HepG2 (cell line): ENCODE data around the gene ATRN. TPM values are rescaled to one million over a fixed set of nuclear protein-coding genes. Genes with fewer than 3 reads are reported as not detected.

ENCODE experiments used
- ARNT ChIP-seq: fragments of 450-650 bp; IDR thresholded peaks from 2 replicates; pipeline ENCODE4 v1.6.1; 2017
- CREM ChIP-seq, 2 experiments: sonication (generic) in 1 of 2; formaldehyde crosslinking in 1 of 2; IDR thresholded peaks; 2 replicates each; pipeline versions ENCODE4 v1.4.0 to v1.6.1; 2016 to 2020; ENCODE audit warnings: antibody characterized with exemption in 1 of 2, mild to moderate bottlenecking in 1 of 2, missing genetic modification reagents in 1 of 2
- EED ChIP-seq: sonication (generic); formaldehyde crosslinking; IDR thresholded peaks from 2 replicates; pipeline ENCODE4 v1.5.0; 2020; ENCODE audit warnings: mild to moderate bottlenecking, missing genetic modification reagents
- MTA1 ChIP-seq: sonication (generic); formaldehyde crosslinking; IDR thresholded peaks from 2 replicates; pipeline ENCODE4 v1.4.0; 2020; ENCODE audit warnings: missing genetic modification reagents, mild to moderate bottlenecking, borderline replicate concordance
- MZF1 ChIP-seq: sonication (generic); formaldehyde crosslinking; IDR thresholded peaks from 2 replicates; pipeline ENCODE4 v1.8.1; 2023; ENCODE audit warnings: mild to moderate bottlenecking, missing genetic modification reagents, borderline replicate concordance
- PITX1 ChIP-seq: sonication (generic); formaldehyde crosslinking; IDR thresholded peaks from 2 replicates; pipeline ENCODE4 v1.5.1; 2020; ENCODE audit warnings: mild to moderate bottlenecking, missing genetic modification reagents
- SCMH1 ChIP-seq: sonication (generic); formaldehyde crosslinking; IDR thresholded peaks from 2 replicates; pipeline ENCODE4 v1.9.0; 2021; ENCODE audit warnings: missing genetic modification reagents, mild to moderate bottlenecking, borderline replicate concordance
- TBX3 ChIP-seq: fragments of 450-650 bp; IDR thresholded peaks from 2 replicates; pipeline ENCODE4 v1.6.1; 2017; ENCODE audit warnings: antibody characterized with exemption, mild to moderate bottlenecking, inconsistent platforms, borderline replicate concordance
- ZBTB38 ChIP-seq: sonication (generic); formaldehyde crosslinking; IDR thresholded peaks from 2 replicates; pipeline ENCODE4 v1.5.1; 2020; ENCODE audit warnings: mild to moderate bottlenecking, missing genetic modification reagents
- ZBTB7B ChIP-seq: sonication (generic); formaldehyde crosslinking; IDR thresholded peaks from 2 replicates; pipeline ENCODE4 v1.4.0; 2020; ENCODE audit warnings: missing genetic modification reagents
- ZKSCAN1 ChIP-seq: fragments of 150-350 bp; IDR thresholded peaks from 2 replicates; pipeline ENCODE4 v1.6.1; 2014; ENCODE audit warnings: low read length
- ZNF788 ChIP-seq: sonication (generic); formaldehyde crosslinking; IDR thresholded peaks from 2 replicates; pipeline ENCODE4 v1.5.0; 2020; ENCODE audit warnings: mild to moderate bottlenecking, missing genetic modification reagents, borderline replicate concordance
- polyA plus RNA-seq, 8 experiments: library from polyadenylated mRNA; depleted of rRNA in 3 of 8; stranded (reverse) in 7 of 8; unstranded in 1 of 8; fragments of >200 nt; fragmentation: Illumina TruSeq in 4 of 8; extraction: Trizol in 4 of 8; gene quantifications; 2 replicates each; pipeline versions ENCODE4 v1.2.1 to v1.2.3, GENCODE V29; 2011 to 2016; ENCODE audit warnings: low read depth in 4 of 8, missing spikeins in 1 of 8, mixed read lengths in 1 of 8; ENCODE audit not compliant: insufficient read depth in 1 of 8
- total RNA-seq, 5 experiments: library from RNA; depleted of rRNA; stranded (reverse); fragments of >200 nt; fragmentation: Illumina TruSeq; extraction: Trizol; gene quantifications; 2 replicates each; pipeline ENCODE4 v1.2.3, GENCODE V29; 2016; ENCODE audit warnings: low read depth in 1 of 5
- TF ChIP-seq, protein P1 (sequence below): sonication (generic); formaldehyde crosslinking; IDR thresholded peaks from 2 replicates; pipeline ENCODE4 v1.8.0; 2022; ENCODE audit warnings: low read depth, missing genetic modification reagents
- TF ChIP-seq, protein P2 (sequence below): sonication (generic); formaldehyde crosslinking; IDR thresholded peaks from 2 replicates; pipeline ENCODE4 v1.4.0; 2020; ENCODE audit warnings: missing genetic modification reagents
- TF ChIP-seq, protein P3 (sequence below): sonication (generic); formaldehyde crosslinking; IDR thresholded peaks from 2 replicates; pipeline ENCODE4 v1.5.0; 2020; ENCODE audit warnings: mild to moderate bottlenecking, missing genetic modification reagents, borderline replicate concordance
- TF ChIP-seq, protein P4 (sequence below): sonication (generic); formaldehyde crosslinking; IDR thresholded peaks from 2 replicates; pipeline ENCODE4 v1.4.0; 2020; ENCODE audit warnings: mild to moderate bottlenecking, low read depth, missing genetic modification reagents

Gene ATRN
- total and polyA plus RNA-seq, 2 of the 13 experiments (the other 11 are each of a cell fraction or from before 2014, with no cell fraction given): 44.2 to 81.1 TPM

DNA sequence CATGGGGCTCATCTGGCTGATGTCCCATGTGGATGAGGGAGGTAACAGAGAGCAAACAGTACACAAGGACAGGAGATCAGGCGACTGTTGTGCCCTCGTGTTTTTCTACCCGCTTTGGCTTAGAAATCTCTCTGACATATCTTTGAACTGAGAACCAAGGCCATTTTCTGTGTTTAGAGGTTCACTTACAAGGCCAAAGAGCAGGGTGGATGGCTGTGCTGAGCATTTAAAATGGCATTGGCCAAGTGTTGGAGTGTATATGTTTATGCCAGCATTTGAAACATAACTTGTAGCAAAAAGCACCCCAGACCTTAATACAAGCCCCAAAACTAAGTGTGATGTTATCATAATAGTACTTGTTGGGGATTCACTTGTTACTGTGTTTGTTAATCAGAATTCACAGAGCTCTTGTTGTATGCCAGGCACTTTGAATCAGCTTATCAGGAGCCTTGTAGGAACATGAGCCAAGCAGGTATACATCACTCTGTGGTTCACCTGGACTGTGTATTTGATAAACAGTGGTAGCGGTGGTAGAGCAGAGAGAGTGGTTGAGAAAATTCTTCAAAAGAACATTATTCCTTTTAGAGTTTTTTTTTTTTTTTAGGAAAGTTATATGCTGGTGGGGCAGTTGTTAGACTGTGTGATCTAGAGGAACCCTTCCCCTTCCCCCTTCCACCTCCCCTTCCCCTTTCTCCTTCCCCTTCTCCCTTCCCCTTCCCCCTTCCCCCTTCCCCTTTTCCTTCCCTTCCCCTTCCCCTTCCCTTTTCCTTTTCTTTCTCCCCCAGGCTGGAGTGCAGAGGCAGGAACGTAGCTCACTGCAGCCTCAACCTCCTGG, 71.3 kb downstream of the ATRN start (continued):
- TF ChIP-seq ZNF788 (CRISPR knock-in tag) (peak; percentile 94; the same call in 1 of the 2 replicates), MTA1 (CRISPR knock-in tag) (no peak; the same call in 1 of the 2 replicates), PITX1 (CRISPR knock-in tag) (peak; percentile 92), ZBTB38 (no peak; the same call in 1 of the 2 replicates), ZKSCAN1 (no peak), MZF1 (CRISPR knock-in tag) (no peak), TBX3 (no peak), CREM (IDR thresholded peaks at IDR 0.05) (peak; percentile 84), CREM (CRISPR knock-in tag; IDR thresholded peaks at IDR 0.05) (no peak), SCMH1 (CRISPR knock-in tag) (no peak), ZBTB7B (CRISPR knock-in tag) (peak; percentile 71), EED (no peak), ARNT (no peak)
- TF ChIP-seq, protein P1, sequence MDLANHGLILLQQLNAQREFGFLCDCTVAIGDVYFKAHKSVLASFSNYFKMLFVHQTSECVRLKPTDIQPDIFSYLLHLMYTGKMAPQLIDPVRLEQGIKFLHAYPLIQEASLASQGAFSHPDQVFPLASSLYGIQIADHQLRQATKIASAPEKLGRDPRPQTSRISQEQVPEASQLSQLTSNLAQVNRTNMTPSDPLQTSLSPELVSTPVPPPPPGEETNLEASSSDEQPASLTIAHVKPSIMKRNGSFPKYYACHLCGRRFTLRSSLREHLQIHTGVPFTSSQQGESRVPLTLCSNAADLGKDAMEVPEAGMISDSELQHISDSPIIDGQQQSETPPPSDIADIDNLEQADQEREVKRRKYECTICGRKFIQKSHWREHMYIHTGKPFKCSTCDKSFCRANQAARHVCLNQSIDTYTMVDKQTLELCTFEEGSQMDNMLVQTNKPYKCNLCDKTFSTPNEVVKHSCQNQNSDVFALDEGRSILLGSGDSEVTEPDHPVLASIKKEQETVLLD (CRISPR knock-in tag): 0 out of 2 replicates have a peak, but pooled peaks have one; percentile 60
- TF ChIP-seq, protein P2, sequence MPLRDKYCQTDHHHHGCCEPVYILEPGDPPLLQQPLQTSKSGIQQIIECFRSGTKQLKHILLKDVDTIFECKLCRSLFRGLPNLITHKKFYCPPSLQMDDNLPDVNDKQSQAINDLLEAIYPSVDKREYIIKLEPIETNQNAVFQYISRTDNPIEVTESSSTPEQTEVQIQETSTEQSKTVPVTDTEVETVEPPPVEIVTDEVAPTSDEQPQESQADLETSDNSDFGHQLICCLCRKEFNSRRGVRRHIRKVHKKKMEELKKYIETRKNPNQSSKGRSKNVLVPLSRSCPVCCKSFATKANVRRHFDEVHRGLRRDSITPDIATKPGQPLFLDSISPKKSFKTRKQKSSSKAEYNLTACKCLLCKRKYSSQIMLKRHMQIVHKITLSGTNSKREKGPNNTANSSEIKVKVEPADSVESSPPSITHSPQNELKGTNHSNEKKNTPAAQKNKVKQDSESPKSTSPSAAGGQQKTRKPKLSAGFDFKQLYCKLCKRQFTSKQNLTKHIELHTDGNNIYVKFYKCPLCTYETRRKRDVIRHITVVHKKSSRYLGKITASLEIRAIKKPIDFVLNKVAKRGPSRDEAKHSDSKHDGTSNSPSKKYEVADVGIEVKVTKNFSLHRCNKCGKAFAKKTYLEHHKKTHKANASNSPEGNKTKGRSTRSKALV (CRISPR knock-in tag): peak; percentile 95
- TF ChIP-seq, protein P3, sequence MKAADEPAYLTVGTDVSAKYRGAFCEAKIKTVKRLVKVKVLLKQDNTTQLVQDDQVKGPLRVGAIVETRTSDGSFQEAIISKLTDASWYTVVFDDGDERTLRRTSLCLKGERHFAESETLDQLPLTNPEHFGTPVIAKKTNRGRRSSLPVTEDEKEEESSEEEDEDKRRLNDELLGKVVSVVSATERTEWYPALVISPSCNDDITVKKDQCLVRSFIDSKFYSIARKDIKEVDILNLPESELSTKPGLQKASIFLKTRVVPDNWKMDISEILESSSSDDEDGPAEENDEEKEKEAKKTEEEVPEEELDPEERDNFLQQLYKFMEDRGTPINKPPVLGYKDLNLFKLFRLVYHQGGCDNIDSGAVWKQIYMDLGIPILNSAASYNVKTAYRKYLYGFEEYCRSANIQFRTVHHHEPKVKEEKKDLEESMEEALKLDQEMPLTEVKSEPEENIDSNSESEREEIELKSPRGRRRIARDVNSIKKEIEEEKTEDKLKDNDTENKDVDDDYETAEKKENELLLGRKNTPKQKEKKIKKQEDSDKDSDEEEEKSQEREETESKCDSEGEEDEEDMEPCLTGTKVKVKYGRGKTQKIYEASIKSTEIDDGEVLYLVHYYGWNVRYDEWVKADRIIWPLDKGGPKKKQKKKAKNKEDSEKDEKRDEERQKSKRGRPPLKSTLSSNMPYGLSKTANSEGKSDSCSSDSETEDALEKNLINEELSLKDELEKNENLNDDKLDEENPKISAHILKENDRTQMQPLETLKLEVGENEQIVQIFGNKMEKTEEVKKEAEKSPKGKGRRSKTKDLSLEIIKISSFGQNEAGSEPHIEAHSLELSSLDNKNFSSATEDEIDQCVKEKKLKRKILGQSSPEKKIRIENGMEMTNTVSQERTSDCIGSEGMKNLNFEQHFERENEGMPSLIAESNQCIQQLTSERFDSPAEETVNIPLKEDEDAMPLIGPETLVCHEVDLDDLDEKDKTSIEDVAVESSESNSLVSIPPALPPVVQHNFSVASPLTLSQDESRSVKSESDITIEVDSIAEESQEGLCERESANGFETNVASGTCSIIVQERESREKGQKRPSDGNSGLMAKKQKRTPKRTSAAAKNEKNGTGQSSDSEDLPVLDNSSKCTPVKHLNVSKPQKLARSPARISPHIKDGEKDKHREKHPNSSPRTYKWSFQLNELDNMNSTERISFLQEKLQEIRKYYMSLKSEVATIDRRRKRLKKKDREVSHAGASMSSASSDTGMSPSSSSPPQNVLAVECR: peak; percentile 73; the same call in 1 of the 2 replicates
- TF ChIP-seq, protein P4, sequence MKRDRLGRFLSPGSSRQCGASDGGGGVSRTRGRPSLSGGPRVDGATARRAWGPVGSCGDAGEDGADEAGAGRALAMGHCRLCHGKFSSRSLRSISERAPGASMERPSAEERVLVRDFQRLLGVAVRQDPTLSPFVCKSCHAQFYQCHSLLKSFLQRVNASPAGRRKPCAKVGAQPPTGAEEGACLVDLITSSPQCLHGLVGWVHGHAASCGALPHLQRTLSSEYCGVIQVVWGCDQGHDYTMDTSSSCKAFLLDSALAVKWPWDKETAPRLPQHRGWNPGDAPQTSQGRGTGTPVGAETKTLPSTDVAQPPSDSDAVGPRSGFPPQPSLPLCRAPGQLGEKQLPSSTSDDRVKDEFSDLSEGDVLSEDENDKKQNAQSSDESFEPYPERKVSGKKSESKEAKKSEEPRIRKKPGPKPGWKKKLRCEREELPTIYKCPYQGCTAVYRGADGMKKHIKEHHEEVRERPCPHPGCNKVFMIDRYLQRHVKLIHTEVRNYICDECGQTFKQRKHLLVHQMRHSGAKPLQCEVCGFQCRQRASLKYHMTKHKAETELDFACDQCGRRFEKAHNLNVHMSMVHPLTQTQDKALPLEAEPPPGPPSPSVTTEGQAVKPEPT: no peak
